Glomerular visceral epithelial cell (primary cell): Measurements from ENCODE around the gene DISP3.

ENCODE experiments used
- DNase-seq: peaks from one replicate; pipeline ENCODE4 v3.0.0-alpha.2; 2016; ENCODE audit errors: extremely low spot score

Gene DISP3

GRCh38 chr1:11514366-11514765, 35.4 kb downstream of the DISP3 start:
- no peak for DNase-seq

GRCh38 chr1:11515368-11516300, 36.7 kb downstream of the DISP3 start:
- no peak for DNase-seq

GRCh38 chr1:11516961-11517635, 38.1 kb downstream of the DISP3 start:
- no peak for DNase-seq

- DNase-seq: no peak
Observed at GRCh38 chr1:11518016-11518701, 39.2 kb downstream of the DISP3 start.

- DNase-seq: no peak
Observed at GRCh38 chr1:11518791-11519628, 40.1 kb downstream of the DISP3 start.

GRCh38 chr1:11519629-11520031, 40.7 kb downstream of the DISP3 start:
- no peak for DNase-seq

- DNase-seq: no peak
Observed at GRCh38 chr1:11520531-11521233, 41.7 kb downstream of the DISP3 start.

- DNase-seq: no peak
Observed at GRCh38 chr1:11521582-11522399, 42.8 kb downstream of the DISP3 start.

- no peak for DNase-seq
Observed at GRCh38 chr1:11522400-11523235, 43.7 kb downstream of the DISP3 start.

GRCh38 chr1:11523261-11523660, 44.3 kb downstream of the DISP3 start:
- no peak for DNase-seq

- no peak for DNase-seq
Observed at GRCh38 chr1:11523746-11524464, 45.0 kb downstream of the DISP3 start.

GRCh38 chr1:11524465-11525150, 45.7 kb downstream of the DISP3 start:
- no peak for DNase-seq

- no peak for DNase-seq
Observed at GRCh38 chr1:11525151-11525505, 46.2 kb downstream of the DISP3 start.

- DNase-seq: no peak
Observed at GRCh38 chr1:11525516-11525915, 46.6 kb downstream of the DISP3 start.

- no peak for DNase-seq
Observed at GRCh38 chr1:11526071-11526895, 47.3 kb downstream of the DISP3 start.

GRCh38 chr1:11527541-11528452, 48.8 kb downstream of the DISP3 start:
- DNase-seq: no peak
